ENCODE results near the gene SLC11A1. TPM values are rescaled to one million over a fixed set of nuclear protein-coding genes. Genes with fewer than 3 reads are reported as not detected.

SLC11A1 gene
- total RNA-seq, 2 experiments from 2014 or later = 0.13 to 0.23 TPM

DNA sequence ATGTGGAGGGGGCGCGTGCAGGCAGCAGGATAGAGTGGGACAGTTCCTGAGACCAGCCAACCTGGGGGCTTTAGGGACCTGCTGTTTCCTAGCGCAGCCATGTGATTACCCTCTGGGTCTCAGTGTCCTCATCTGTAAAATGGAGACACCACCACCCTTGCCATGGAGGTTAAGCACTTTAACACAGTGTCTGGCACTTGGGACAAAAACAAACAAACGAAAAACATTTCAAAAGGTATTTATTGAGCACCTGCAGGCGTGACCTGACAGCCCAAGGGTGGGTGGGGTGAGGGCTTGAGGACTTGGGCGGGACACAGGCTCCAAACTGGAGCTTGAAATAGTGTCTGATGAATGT, 13.0 kb downstream of the SLC11A1 start:
- ATAC-seq (no peak), DNase-seq (no peak)
- Mint-ChIP-seq H3K4me1 (ENCODE audit: low read depth) (peaks cover 30% of the 10 kb centered on the region), H3K27ac (peak overlapping the region; percentile 42), H3K9me3 (no peaks in the 10 kb centered on the region), H3K36me3 (ENCODE audit: low read depth) (no peaks in the 10 kb centered on the region), H3K27me3 (no peaks in the 10 kb centered on the region), H3K4me3 (no peak overlapping the region)
- POLR2A ChIA-PET = interaction anchor here (0.6 kb wide), 1 partner anchor 76 kb away, joined by 3 read pairs; no protein-coding TSS in a partner anchor
- intact Hi-C loops (cut with micrococcal nuclease) = loop anchor here (5.0 kb wide), 2 partner anchors 108 to 178 kb away; partner anchors contain the start of gene ARPC2
- TF ChIP-seq, protein P1, sequence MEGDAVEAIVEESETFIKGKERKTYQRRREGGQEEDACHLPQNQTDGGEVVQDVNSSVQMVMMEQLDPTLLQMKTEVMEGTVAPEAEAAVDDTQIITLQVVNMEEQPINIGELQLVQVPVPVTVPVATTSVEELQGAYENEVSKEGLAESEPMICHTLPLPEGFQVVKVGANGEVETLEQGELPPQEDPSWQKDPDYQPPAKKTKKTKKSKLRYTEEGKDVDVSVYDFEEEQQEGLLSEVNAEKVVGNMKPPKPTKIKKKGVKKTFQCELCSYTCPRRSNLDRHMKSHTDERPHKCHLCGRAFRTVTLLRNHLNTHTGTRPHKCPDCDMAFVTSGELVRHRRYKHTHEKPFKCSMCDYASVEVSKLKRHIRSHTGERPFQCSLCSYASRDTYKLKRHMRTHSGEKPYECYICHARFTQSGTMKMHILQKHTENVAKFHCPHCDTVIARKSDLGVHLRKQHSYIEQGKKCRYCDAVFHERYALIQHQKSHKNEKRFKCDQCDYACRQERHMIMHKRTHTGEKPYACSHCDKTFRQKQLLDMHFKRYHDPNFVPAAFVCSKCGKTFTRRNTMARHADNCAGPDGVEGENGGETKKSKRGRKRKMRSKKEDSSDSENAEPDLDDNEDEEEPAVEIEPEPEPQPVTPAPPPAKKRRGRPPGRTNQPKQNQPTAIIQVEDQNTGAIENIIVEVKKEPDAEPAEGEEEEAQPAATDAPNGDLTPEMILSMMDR (IDR thresholded peaks at IDR 0.05) = no peak
- CTCF ChIA-PET = interaction anchor here (0.8 to 3.8 kb wide), 7 partner anchors 11 to 125 kb away, joined by 3 to 16 read pairs (median 5); partner anchors contain the start of genes AAMP and PNKD

- no peak for ATAC-seq
- H3K27ac Mint-ChIP-seq = peak overlapping the region; percentile 72
- H3K4me3 Mint-ChIP-seq = peak overlapping the region; percentile 59
- ChIA-PET CTCF (interaction anchor here (0.8 to 3.8 kb wide), 9 partner anchors 9 to 125 kb away, joined by 3 to 16 read pairs (median 5); partner anchors contain the start of genes AAMP and PNKD), POLR2A (interaction anchor here (0.6 to 2.9 kb wide), 6 partner anchors 11 to 125 kb away, joined by 3 to 21 read pairs (median 7); partner anchors contain the start of genes AAMP and PNKD)
- TF ChIP-seq, protein P1 (IDR thresholded peaks at IDR 0.05) = no peak
- intact Hi-C loops (cut with micrococcal nuclease) = loop anchor here (5.0 kb wide), 2 partner anchors 108 to 178 kb away; partner anchors contain the start of gene ARPC2
- no peaks in the 10 kb centered on the region for H3K9me3 Mint-ChIP-seq
- H3K4me1 Mint-ChIP-seq (ENCODE audit: low read depth) = peaks cover 30% of the 10 kb centered on the region
- H3K27me3 Mint-ChIP-seq = no peaks in the 10 kb centered on the region
- DNase-seq = no peak
- H3K36me3 Mint-ChIP-seq (ENCODE audit: low read depth) = peaks cover 2% of the 10 kb centered on the region
Measured at GRCh38 chr2:218395456-218395825, 13.4 kb downstream of the SLC11A1 start.

GRCh38 chr2:218395826-218396687, 14.0 kb downstream of the SLC11A1 start:
- ATAC-seq = peak; percentile 67
- ChIA-PET CTCF (interaction anchor here (0.6 to 2.1 kb wide), 14 partner anchors 8 to 123 kb away, joined by 3 to 15 read pairs (median 4); partner anchors contain the start of gene CATIP), POLR2A (interaction anchor here (0.6 to 2.9 kb wide), 10 partner anchors 10 to 498 kb away, joined by 3 to 21 read pairs (median 4); partner anchors contain the start of genes AAMP and PNKD)
- Mint-ChIP-seq H3K4me1 (ENCODE audit: low read depth) (peaks cover 30% of the 10 kb centered on the region), H3K4me3 (peak overlapping the region; percentile 86), H3K27ac (peak overlapping the region; percentile 87), H3K36me3 (ENCODE audit: low read depth) (peaks cover 3% of the 10 kb centered on the region), H3K9me3 (no peaks in the 10 kb centered on the region), H3K27me3 (no peaks in the 10 kb centered on the region)
- intact Hi-C loops (cut with micrococcal nuclease) = loop anchor here (5.0 kb wide), 2 partner anchors 109 to 179 kb away; partner anchors contain the start of gene ARPC2
- TF ChIP-seq, protein P1 (IDR thresholded peaks at IDR 0.05) = peak; percentile 82
- peak; percentile 95 for DNase-seq

DNA sequence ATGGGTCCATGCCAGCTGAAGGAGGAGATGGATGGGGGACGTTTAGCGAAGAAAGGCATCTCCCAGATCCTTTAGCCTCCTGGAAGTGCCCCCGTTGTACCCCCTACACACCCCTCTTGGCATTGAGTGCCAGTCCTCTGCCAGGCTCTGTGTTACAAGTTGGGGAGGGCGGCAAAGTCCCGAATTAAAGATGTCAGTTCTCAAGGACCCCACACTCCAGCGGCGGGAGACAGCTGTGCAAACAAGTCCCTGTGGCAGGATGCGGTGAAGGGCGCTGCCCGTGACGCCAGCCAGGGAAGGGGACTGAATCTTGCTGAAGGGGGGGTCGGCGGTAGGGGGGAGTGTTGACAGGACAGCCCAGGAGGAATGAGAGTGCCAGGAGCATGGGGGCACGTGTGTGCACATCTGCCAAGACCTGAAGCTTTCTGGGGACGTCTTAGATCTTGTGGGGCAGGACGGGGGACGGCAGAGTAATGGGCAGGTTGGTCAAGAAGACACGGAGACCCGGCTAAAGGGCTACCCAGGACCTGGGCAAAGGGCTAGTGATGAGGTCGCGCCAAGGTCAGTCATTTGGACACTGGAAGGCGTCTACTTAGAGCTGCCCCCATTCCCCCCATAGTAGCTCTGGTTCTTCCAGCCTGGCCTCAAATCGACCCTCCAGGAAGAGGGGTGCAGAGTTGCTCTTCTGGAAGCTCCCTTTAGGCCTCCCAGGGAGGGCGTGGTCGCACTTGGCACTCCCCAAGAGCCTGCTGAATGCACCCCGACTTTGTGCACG, 14.8 kb downstream of the SLC11A1 start:
- peaks cover 34% of the 10 kb centered on the region for H3K4me1 Mint-ChIP-seq (ENCODE audit: low read depth)
- no peaks in the 10 kb centered on the region for H3K27me3 Mint-ChIP-seq
- ChIA-PET CTCF (interaction anchor here (0.6 to 2.1 kb wide), 13 partner anchors 8 to 502 kb away, joined by 3 to 15 read pairs (median 4); partner anchors contain the start of gene CATIP), POLR2A (interaction anchor here (0.6 to 2.9 kb wide), 11 partner anchors 9 to 497 kb away, joined by 3 to 21 read pairs (median 4); partner anchors contain the start of genes AAMP, BCS1L, PNKD and ZNF142)
- H3K27ac Mint-ChIP-seq = peak overlapping the region; percentile 87
- intact Hi-C loops (cut with micrococcal nuclease) = loop anchor here (5.0 kb wide), 2 partner anchors 110 to 180 kb away; partner anchors contain the start of gene ARPC2
- H3K9me3 Mint-ChIP-seq = no peaks in the 10 kb centered on the region
- no peak for ATAC-seq
- peak; percentile 87 for DNase-seq
- TF ChIP-seq, protein P1 (IDR thresholded peaks at IDR 0.05) = no peak
- H3K36me3 Mint-ChIP-seq (ENCODE audit: low read depth) = peaks cover 10% of the 10 kb centered on the region
- peak overlapping the region; percentile 86 for H3K4me3 Mint-ChIP-seq

All from activated CD8-positive, alpha-beta T cell treated with anti-CD3 and anti-CD28 coated beads for 36 hours (primary cell).